ENCODE results near the gene DCST2. TPM values are rescaled to one million over a fixed set of nuclear protein-coding genes. Genes with fewer than 3 reads are reported as not detected.

Gene DCST2
- total RNA-seq, 2 experiments from 2014 or later, result 0.18 to 0.40 TPM

DNA sequence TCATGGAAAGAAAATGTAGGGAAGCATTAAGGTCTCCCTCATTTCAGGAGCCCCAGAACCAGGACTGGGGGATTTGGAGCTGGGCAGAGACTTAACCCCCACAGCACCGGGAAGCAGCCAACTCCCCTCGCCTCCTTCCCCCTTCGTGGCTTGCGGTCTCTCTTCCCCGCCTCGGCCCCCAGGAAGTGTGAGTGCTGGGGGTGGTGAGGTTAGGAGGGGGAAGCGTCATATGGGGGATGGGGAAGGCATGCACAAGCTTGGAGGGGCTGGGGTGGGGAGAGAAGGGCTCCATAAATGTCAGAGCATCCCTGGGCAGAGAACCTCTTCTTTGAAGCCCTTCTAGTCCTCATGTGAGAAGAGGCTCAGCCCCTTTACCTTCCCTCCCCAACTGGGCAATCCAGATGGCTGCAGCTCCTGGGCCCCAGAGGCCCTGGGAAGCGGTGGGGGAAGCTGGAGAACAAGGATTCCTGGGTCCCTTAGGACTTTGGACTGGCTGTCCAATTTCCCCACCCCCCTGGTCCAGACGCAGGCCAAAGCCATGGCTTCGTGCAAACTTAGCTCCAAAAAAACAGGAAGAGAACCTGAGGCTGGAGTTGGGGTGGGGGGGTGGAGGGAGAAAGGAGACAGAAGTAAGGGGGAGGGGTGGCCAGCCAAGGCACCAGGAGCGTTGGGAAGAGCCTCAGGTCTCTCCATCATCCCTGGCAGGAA, 23.2 kb downstream of the DCST2 start:
- Mint-ChIP-seq H3K9me3 (no peaks in the 10 kb centered on the region), H3K36me3 (ENCODE audit: low read depth) (peaks cover 55% of the 10 kb centered on the region), H3K27me3 (no peaks in the 10 kb centered on the region), H3K27ac (peak overlapping the region; percentile 90), H3K4me3 (peak overlapping the region; percentile 96), H3K4me1 (peaks cover 81% of the 10 kb centered on the region)
- peak; percentile 53 for DNase-seq
- ChIA-PET POLR2A (interaction anchor here (0.6 to 14.7 kb wide), 8 partner anchors 10 to 73 kb away, joined by 3 to 203 read pairs (median 5); partner anchors contain the start of genes CKS1B, FLAD1, LENEP and PMVK), CTCF (interaction anchor here (0.6 to 1.1 kb wide), 4 partner anchors 10 to 75 kb away, joined by 3 read pairs; no protein-coding TSS in a partner anchor)

DNA sequence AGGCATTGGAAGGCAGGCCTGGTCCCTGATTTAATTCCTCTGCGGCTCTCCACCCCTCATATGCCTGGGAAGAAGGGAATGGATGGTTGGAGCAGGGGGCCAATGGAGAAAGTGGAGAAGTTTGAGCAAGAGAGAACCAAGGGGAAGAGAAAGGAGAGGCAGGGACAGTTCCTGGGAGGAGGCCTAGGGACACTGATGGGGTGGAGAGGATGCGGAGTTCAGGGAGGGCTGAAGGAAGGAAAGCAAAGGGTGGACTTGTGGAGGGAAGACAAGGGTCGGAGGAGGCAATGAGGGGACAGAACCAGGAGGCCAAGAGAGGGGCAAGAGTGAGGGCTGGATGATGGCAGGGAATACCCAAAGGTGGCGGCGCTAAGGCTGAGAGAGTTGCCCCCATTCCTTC, 23.8 kb downstream of the DCST2 start:
- DNase-seq, result no peak
- CTCF ChIA-PET, result interaction anchor here (0.9 kb wide), 1 partner anchor 35 kb away, joined by 3 read pairs; no protein-coding TSS in a partner anchor
- POLR2A ChIA-PET, result interaction anchor here (0.8 to 14.7 kb wide), 8 partner anchors 11 to 383 kb away, joined by 3 to 203 read pairs (median 4); partner anchors contain the start of genes CKS1B, FLAD1, KRTCAP2 and LENEP
- peak overlapping the region; percentile 96 for H3K4me3 Mint-ChIP-seq
- H3K4me1 Mint-ChIP-seq, result peaks cover 80% of the 10 kb centered on the region
- H3K27ac Mint-ChIP-seq, result peak overlapping the region; percentile 90
- H3K36me3 Mint-ChIP-seq (ENCODE audit: low read depth), result peaks cover 55% of the 10 kb centered on the region
- H3K9me3 Mint-ChIP-seq, result no peaks in the 10 kb centered on the region
- H3K27me3 Mint-ChIP-seq, result no peaks in the 10 kb centered on the region

DNA sequence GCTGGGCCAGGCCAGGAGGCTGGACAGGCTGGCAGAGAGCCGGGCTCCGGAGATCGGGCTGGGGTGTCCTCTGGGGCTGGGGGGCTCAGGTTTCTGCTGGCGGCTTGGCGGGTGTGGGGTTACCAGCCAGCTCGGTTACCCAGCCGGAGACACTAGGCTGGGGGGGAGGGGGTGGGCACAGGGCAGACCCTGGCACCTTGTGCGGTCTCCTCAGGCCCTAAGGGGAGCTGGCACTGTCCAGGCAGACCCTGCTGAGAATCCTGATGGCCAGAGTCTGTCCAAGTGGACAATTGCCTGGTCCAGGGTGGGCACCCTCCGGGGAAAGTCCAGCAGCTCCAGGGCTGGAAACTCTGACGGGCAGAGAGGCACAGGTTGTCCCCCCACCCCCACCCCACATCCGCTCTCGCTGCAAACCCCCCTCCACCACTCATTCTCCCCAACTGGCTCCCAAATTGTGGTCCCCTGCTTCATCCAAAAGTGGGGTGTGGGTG, 24.3 kb downstream of the DCST2 start:
- Mint-ChIP-seq H3K27me3 (no peaks in the 10 kb centered on the region), H3K27ac (peak overlapping the region; percentile 90), H3K9me3 (no peaks in the 10 kb centered on the region), H3K4me3 (peak overlapping the region; percentile 96), H3K4me1 (peaks cover 80% of the 10 kb centered on the region), H3K36me3 (ENCODE audit: low read depth) (peaks cover 55% of the 10 kb centered on the region)
- peak; percentile 45 for DNase-seq
- POLR2A ChIA-PET, result interaction anchor here (1.0 to 14.7 kb wide), 9 partner anchors 7 to 382 kb away, joined by 3 to 203 read pairs (median 4); partner anchors contain the start of genes CKS1B, FLAD1, KRTCAP2 and LENEP
- CTCF ChIA-PET, result interaction anchor here (2.1 to 6.2 kb wide), 2 partner anchors 8 to 10 kb away, joined by 14 to 39 read pairs; no protein-coding TSS in a partner anchor

DNA sequence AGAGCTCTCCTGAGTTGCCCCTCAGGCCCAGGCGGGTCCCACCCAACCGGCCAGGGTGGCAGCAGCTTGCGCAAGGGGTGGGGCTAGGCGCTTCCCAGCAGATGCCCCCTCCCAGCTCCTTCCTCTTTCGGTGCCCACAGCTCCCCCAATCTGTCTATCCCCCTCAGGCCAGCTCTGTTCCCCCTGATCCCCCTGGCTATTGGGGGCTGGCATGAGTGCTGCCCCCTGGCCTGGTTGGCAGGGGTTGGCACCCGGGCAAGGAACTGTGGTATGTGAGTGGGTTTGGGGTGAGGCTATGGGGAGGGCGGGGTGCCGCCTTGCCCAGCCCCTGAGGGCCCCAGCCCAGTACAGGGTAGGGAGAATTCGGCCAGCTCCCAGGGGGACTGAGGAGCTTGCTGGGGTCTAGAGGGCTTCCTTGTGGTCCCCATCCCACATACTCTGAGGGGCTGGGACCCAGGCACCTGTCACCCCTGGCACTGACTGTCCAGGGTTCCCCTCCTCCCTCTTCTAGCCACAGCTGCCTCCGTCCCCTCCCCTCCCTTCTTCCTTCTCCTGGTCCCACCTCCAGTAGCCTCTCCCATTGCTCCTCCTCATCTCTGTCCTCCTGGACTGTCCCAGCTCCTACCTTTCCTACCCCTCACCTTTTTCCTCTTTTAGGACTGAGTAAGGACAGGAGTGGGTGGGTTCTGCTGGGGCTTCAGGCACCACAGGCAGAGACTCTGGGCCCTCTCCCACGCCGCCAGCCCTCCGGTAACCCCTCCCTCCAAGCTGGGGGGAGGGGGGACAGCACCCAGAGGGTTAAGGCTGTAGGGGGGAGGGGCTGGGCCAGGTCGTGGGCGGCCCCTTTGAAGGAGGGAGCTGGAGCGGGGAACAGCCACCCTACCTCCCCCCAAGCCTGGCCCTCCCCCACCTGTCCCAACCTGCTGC, 25.3 kb downstream of the DCST2 start:
- Mint-ChIP-seq H3K4me1 (peaks cover 75% of the 10 kb centered on the region), H3K4me3 (peak overlapping the region; percentile 96), H3K36me3 (ENCODE audit: low read depth) (peaks cover 54% of the 10 kb centered on the region), H3K9me3 (no peaks in the 10 kb centered on the region), H3K27me3 (no peaks in the 10 kb centered on the region), H3K27ac (peak overlapping the region; percentile 90)
- ChIA-PET POLR2A (interaction anchor here (0.6 to 14.7 kb wide), 14 partner anchors 8 to 165 kb away, joined by 3 to 203 read pairs (median 4); partner anchors contain the start of genes CKS1B, FLAD1, KRTCAP2 and LENEP), CTCF (interaction anchor here (1.1 to 6.2 kb wide), 3 partner anchors 9 to 12 kb away, joined by 3 to 39 read pairs (median 14); no protein-coding TSS in a partner anchor)
- peak; percentile 77 for DNase-seq

DNA sequence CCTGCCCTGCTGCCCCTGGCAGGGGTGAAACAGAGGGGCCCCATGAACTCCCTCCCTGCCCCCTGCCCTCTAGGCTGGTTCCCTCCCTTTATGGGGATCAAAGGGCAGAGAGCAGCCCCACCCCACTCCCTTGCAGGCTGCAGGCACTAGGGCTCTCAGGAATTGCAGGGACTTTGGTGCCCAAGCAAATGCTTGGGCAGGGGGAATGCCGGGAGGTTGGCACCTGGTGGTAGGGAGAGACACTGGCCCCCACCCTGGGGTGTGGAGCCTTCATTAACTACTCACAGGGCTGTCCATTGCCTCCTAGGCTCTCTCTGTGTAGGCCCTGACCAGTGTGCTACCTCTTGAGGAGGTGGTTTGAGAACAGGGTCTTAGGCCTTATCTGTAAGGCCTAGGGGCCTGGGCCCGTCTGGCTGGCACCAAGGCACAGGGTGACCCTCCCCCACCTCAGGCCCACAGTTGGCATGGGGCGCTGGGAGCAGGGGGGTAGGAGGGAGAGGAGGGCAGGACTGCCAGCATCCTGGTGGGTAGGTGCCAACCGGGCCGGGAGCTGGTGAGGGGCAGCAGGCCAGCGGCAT, 26.2 kb downstream of the DCST2 start:
- CTCF ChIA-PET, result interaction anchor here (0.7 to 6.2 kb wide), 9 partner anchors 8 to 166 kb away, joined by 3 to 39 read pairs (median 4); partner anchors contain the start of genes FLAD1, KRTCAP2 and PBXIP1
- Mint-ChIP-seq H3K36me3 (ENCODE audit: low read depth) (peaks cover 49% of the 10 kb centered on the region), H3K27me3 (no peaks in the 10 kb centered on the region), H3K9me3 (no peaks in the 10 kb centered on the region), H3K4me3 (peak overlapping the region; percentile 30), H3K27ac (peak overlapping the region; percentile 90), H3K4me1 (peaks cover 66% of the 10 kb centered on the region)
- POLR2A ChIA-PET, result interaction anchor here (1.2 to 14.7 kb wide), 7 partner anchors 9 to 71 kb away, joined by 4 to 203 read pairs (median 12); partner anchors contain the start of genes CKS1B, FLAD1, LENEP and PMVK
- peak; percentile 24 for DNase-seq

DNA sequence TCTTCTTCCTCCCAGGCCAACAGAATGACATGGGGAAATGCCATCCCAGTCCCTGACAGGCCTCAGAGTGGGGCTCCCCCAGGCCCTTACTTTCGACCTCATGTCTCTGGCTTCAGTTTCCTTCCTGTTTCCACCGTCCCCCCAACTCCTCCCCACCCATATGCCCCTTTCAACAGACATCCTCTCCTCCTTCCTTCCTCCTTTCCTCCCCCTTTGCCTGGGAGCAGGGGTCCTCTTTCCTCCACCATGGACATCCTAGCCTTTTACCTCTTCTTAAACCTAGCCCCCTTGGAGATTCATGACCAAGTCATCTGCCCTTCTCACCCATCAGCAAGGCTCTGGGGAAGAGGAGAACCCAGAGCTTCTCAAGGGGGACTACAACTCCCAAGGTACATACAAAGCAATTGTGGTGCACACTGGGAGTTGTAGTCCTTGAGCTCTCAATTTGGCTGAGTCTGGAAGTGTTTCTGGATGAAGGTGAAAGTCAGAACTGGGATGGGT, 26.9 kb downstream of the DCST2 start:
- ChIA-PET CTCF (interaction anchor here (0.7 to 6.2 kb wide), 7 partner anchors 11 to 166 kb away, joined by 3 to 39 read pairs (median 4); partner anchors contain the start of genes FLAD1, KRTCAP2 and PBXIP1), POLR2A (interaction anchor here (1.0 to 14.7 kb wide), 9 partner anchors 8 to 70 kb away, joined by 3 to 203 read pairs (median 9); partner anchors contain the start of genes CKS1B, FLAD1, LENEP and PMVK)
- peaks cover 60% of the 10 kb centered on the region for H3K4me1 Mint-ChIP-seq
- H3K9me3 Mint-ChIP-seq, result no peaks in the 10 kb centered on the region
- H3K4me3 Mint-ChIP-seq, result peak overlapping the region; percentile 50
- no peaks in the 10 kb centered on the region for H3K27me3 Mint-ChIP-seq
- H3K27ac Mint-ChIP-seq, result peak overlapping the region; percentile 90
- peak; percentile 58 for DNase-seq
- H3K36me3 Mint-ChIP-seq (ENCODE audit: low read depth), result peaks cover 44% of the 10 kb centered on the region

DNA sequence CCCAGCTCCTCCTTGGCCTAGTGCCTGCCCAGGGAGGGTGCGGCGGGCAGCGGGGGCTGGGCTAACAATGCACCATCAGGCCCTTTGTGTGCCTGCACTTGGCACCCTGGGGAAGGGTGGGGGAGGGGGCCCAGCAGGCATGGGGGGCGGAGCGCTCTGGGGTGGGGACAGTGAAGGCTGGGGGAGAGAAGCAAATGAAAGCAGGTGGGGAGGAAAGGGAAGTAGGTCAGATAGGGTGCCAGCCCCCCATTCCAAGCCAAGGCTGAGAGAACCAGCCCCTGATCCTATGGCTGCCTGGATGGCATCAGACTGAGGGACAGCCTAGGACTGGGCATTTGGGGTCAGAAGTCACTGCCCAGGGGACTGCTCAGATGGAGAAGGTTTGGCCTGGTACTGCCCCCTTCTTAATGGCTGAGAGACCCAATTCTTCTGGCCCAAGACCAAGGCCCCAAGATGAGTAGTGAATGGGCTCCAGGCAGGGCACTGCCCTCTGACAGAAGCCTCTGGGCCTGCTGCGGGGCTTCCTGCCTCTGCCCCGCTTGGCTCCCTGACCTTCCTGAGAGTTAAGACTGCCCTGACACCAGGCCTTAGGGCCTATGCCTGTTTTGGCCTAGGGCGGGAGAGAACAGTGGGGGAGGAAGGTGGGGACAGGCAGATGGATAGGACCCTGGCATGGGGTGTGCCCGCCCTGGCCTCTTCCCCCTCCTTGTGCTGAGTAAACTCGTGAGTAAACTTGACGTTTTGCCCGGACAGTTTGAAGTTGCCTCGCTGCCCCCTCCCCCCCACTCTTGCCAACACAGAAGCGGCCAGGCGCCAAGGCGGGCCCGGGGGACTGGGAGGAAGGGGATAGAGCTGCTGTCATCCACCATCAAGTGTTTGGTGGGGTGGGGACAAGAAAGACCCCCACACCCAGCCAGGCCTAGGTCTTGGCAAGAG, 28.2 kb downstream of the DCST2 start:
- H3K36me3 Mint-ChIP-seq (ENCODE audit: low read depth), result peaks cover 38% of the 10 kb centered on the region
- ChIA-PET CTCF (interaction anchor here (6.2 kb wide), 1 partner anchor 12 kb away, joined by 39 read pairs; no protein-coding TSS in a partner anchor), POLR2A (interaction anchor here (0.6 to 13.2 kb wide), 10 partner anchors 8 to 69 kb away, joined by 3 to 203 read pairs (median 6); partner anchors contain the start of genes FLAD1, PMVK and PYGO2)
- no peaks in the 10 kb centered on the region for H3K27me3 Mint-ChIP-seq
- DNase-seq, result peak; percentile 39
- H3K9me3 Mint-ChIP-seq, result no peaks in the 10 kb centered on the region
- H3K4me3 Mint-ChIP-seq, result peak overlapping the region; percentile 50
- H3K4me1 Mint-ChIP-seq, result peaks cover 51% of the 10 kb centered on the region
- peak overlapping the region; percentile 90 for H3K27ac Mint-ChIP-seq

DNA sequence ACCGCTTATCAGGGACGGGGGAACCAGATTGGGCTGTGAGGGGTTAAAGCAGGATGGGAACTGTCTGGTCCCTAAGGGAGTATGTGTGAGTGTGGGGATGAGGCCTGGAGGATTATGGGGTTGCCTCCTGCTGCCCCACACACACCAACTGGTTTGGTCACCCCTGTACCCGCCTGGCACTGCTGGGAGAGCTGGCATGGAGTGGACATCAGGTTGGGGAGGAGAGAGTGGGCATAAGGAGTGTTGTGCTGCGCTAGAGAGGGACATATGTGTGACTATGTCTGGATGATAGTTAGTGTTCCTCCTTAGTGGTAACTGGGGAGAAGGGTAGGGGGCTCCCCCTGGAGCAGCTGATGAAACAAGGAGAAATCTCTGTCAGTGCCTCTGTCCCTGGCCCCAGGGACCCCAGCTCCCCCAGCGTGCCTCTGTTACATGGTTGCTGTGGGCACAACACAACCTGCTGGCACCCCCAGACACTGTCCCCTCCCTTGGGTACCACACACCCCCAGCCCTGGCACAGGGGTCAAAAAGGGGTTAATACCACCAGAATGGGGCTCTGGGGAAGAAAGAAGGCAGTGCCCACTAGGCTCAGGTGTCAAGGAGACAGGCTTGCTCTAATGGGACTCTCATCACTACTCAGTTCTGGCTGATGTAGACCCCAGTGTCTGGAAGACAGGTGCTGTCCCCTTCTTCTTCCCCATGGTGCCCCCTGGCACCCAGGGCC, 29.1 kb downstream of the DCST2 start:
- ChIA-PET CTCF (interaction anchor here (6.2 kb wide), 1 partner anchor 13 kb away, joined by 39 read pairs; no protein-coding TSS in a partner anchor), POLR2A (interaction anchor here (0.6 to 13.2 kb wide), 5 partner anchors 9 to 44 kb away, joined by 3 to 203 read pairs (median 3); partner anchors contain the start of gene CKS1B)
- no peaks in the 10 kb centered on the region for H3K27me3 Mint-ChIP-seq
- peaks cover 30% of the 10 kb centered on the region for H3K36me3 Mint-ChIP-seq (ENCODE audit: low read depth)
- no peak for DNase-seq
- H3K4me3 Mint-ChIP-seq, result peak overlapping the region; percentile 90
- peak overlapping the region; percentile 90 for H3K27ac Mint-ChIP-seq
- H3K9me3 Mint-ChIP-seq, result no peaks in the 10 kb centered on the region
- peaks cover 52% of the 10 kb centered on the region for H3K4me1 Mint-ChIP-seq

DNA sequence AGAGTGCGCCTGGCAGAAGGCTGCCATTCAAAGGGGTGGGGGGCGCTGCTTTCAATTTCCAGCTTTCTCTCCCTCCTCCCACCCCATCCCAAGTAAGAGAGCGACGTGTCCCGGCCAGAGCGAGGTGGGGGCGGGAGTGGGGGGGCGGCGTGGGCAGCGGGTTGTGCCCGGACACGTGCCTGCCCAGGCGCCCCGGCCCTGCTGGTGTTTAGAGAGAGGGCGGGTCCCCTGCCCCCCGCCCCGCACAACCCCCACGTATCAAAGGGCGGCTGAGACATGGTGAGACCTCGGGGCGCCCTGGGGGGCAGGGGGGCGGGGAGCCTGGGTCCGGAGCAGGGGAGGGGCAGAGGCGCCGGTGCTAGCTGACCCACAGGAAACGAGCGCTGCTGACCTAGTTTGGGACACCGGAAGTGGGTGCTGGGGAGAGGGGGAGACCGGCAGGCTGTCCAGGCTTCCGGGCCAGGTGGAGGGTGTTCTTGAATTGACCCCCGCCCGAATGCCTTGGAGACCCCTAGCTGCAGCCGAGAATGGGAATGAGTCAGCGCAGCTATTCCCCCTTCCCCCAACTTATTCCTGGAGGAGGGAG, 29.7 kb downstream of the DCST2 start:
- DNase-seq, result peak; percentile 50
- Mint-ChIP-seq H3K36me3 (ENCODE audit: low read depth) (peaks cover 23% of the 10 kb centered on the region), H3K9me3 (no peaks in the 10 kb centered on the region), H3K4me3 (peak overlapping the region; percentile 90), H3K27ac (peak overlapping the region; percentile 90), H3K27me3 (no peaks in the 10 kb centered on the region), H3K4me1 (peaks cover 56% of the 10 kb centered on the region)
- CTCF ChIA-PET, result interaction anchor here (6.2 kb wide), 1 partner anchor 14 kb away, joined by 39 read pairs; no protein-coding TSS in a partner anchor
- POLR2A ChIA-PET, result interaction anchor here (0.9 to 13.2 kb wide), 4 partner anchors 10 to 30 kb away, joined by 3 to 203 read pairs (median 8); partner anchors contain the start of gene CKS1B
